Left lung (tissue), 10 donors: ENCODE results near the gene CDK5RAP2. TPM values are rescaled to one million over a fixed set of nuclear protein-coding genes. Genes with fewer than 3 reads are reported as not detected.

Experiments used
- ATAC-seq: fragments of 200-7000 bp; cut with Tn5 transposase; one replicate; pipeline ENCODE4 v1.9.1; 2020; ENCODE audit warnings: moderate library complexity
- DNase-seq, 4 donors: peaks; one replicate each; pipeline ENCODE4 v3.0.0-alpha.2; 2013 to 2020
- H3K27ac ChIP-seq, 2 donors: fragments of 200-600 bp; sonication (generic) in 1 of 2; one replicate each; pipeline versions ENCODE4 v1.5.0 to v1.8.0; 2020 to 2021
- H3K27me3 ChIP-seq, 2 donors: fragments of 200-600 bp; sonication (generic) in 1 of 2; one replicate each; pipeline versions ENCODE4 v1.5.0 to v1.8.0; 2020 to 2021
- H3K36me3 ChIP-seq, 2 donors: fragments of 200-600 bp; sonication (generic) in 1 of 2; one replicate each; pipeline versions ENCODE4 v1.5.0 to v1.8.0; 2020 to 2021
- H3K4me1 ChIP-seq, 2 donors: fragments of 200-600 bp; one replicate each; pipeline ENCODE4 v1.8.0; 2021
- H3K4me3 ChIP-seq, 2 donors: fragments of 200-600 bp; sonication (generic) in 1 of 2; one replicate each; pipeline versions ENCODE4 v1.5.0 to v1.8.0; 2020 to 2021; ENCODE audit warnings: mild to moderate bottlenecking in 1 of 2
- H3K9me3 ChIP-seq, 2 donors: fragments of 200-600 bp; sonication (generic) in 1 of 2; one replicate each; pipeline versions ENCODE4 v1.5.0 to v1.8.0; 2020 to 2021
- CTCF ChIP-seq, 2 donors: fragments of 200-600 bp; sonication (generic) in 1 of 2; IDR thresholded peaks; one replicate each; pipeline versions ENCODE4 v1.5.0 to v1.8.0; 2021; ENCODE audit warnings: antibody characterized with exemption in 2 of 2
- intact Hi-C, 2 donors: fragments of 100-400 bp; cut with DNase I; formaldehyde crosslinking; loops; one replicate each; pipeline versions ENCODE4 v1.11.2 to v1.14.2; 2022
- polyA plus RNA-seq, 6 donors: library from polyadenylated mRNA; unstranded; fragments of 120-200 nt; gene quantifications; one replicate each; pipeline ENCODE4 v1.2.1, GENCODE V29; 2013; ENCODE audit not compliant: insufficient read length in 6 of 6
- total RNA-seq, 2 donors: library from RNA; stranded (reverse); fragmentation: NEBNext Ultra II Directional; extraction: Animal tissue kit (Norgen Biotek cat#: 25700); gene quantifications; one replicate each; pipeline ENCODE4 v1.2.1, GENCODE V29; 2021
- donor health status: DM: no; HTN: yes; CAD: no.
- donor health status: DM: no; HTN: no; CAD: no.

CDK5RAP2 gene
- total and polyA plus RNA-seq, 8 donors, result 40.5 to 75.7 (median 62.6) TPM

DNA sequence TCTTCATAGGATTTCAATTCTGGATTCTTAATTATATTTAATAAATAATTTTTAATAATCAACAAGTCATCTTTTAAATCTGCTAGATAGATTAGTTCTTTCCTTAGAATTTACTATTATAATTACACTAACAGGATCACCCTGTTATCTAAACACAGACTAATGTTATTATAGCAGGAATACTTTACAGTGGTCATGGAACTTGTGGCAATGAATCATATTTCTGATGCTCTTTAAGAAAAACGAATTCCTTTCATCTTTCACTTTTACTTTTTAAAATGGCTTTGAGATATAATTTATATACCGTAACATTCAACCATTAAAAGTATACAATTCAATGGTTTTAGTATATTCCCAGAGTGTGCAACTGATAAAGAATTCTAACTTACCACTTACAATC, 29.7 kb upstream of the CDK5RAP2 start:
- H3K36me3 ChIP-seq, result peaks cover 0 to 73% of the 10 kb centered on the region in 2 donors
- no peaks in the 10 kb centered on the region for H3K27me3 ChIP-seq
- DNase-seq, result no peak

GRCh38 chr9:120608421-120608820, 28.5 kb upstream of the CDK5RAP2 start:
- DNase-seq (no peak), ATAC-seq (no peak)
- intact Hi-C loops, result no loop called here
- no peaks in the 10 kb centered on the region for H3K4me1 ChIP-seq
- peaks cover 0 to 78% of the 10 kb centered on the region in 2 donors for H3K36me3 ChIP-seq
- no peak overlapping the region for H3K4me3 ChIP-seq
- no peaks in the 10 kb centered on the region for H3K9me3 ChIP-seq
- H3K27me3 ChIP-seq, result no peaks in the 10 kb centered on the region
- H3K27ac ChIP-seq, result no peak overlapping the region
- TF ChIP-seq CTCF (IDR thresholded peaks at IDR 0.05), result no peak

More for the DNA sequence above, 29.7 kb upstream of the CDK5RAP2 start:
- no peak for ATAC-seq
- no peak overlapping the region for H3K27ac ChIP-seq
- no peaks in the 10 kb centered on the region for H3K4me1 ChIP-seq
- no peaks in the 10 kb centered on the region for H3K9me3 ChIP-seq
- TF ChIP-seq CTCF (IDR thresholded peaks at IDR 0.05), result no peak
- no peak overlapping the region for H3K4me3 ChIP-seq
- intact Hi-C loops, result no loop called here

- DNase-seq (no peak), ATAC-seq (no peak)
- Histone ChIP-seq H3K27me3 (no peaks in the 10 kb centered on the region), H3K27ac (no peak overlapping the region), H3K36me3 (peaks cover 0 to 65% of the 10 kb centered on the region in 2 donors), H3K4me3 (no peak overlapping the region), H3K9me3 (no peaks in the 10 kb centered on the region), H3K4me1 (no peaks in the 10 kb centered on the region)
- TF ChIP-seq CTCF (IDR thresholded peaks at IDR 0.05), result no peak
- intact Hi-C loops, result no loop called here
These were observed 23.6 kb upstream of the CDK5RAP2 start for GRCh38 chr9:120603591-120603990.

DNA sequence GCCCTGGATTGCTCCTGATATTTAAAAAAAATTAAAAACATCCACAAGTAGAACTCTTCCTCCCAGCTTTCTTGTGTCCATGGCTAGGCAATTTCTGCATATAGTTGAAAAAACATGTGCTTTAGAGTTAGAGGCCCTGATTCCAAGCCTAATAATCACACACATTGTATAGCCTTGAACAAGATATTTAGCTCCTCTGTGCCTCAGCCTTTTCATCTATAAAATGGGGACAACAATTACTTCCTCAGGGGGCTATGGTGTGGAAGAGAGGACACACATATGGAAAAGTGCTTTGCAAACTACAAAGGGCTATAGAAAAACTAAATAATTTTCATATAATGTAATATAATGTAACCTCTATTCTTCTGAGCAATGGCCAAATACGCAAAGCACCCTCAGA, 23.0 kb upstream of the CDK5RAP2 start:
- Histone ChIP-seq H3K27me3 (no peaks in the 10 kb centered on the region), H3K4me1 (no peaks in the 10 kb centered on the region), H3K27ac (no peak overlapping the region), H3K4me3 (no peak overlapping the region), H3K36me3 (peaks cover 0 to 61% of the 10 kb centered on the region in 2 donors), H3K9me3 (no peaks in the 10 kb centered on the region)
- ATAC-seq (no peak), DNase-seq (no peak)
- no peak for TF ChIP-seq CTCF (IDR thresholded peaks at IDR 0.05)
- intact Hi-C loops, result no loop called here

DNA sequence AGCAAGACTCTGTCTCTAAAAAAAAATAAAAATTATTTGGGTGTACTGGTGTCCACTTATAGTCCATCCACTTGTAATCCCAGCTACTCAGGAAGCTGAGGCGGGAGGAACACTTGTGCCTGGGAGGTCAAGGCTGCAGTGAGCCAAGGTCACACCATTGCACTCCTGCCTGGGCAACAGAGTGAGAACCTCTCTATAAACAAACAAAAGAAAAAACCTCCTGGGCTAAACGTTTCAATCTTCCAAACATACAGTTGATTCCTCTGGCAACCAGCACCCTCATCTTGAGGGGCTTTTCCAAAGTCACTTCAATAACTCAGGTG, 13.9 kb upstream of the CDK5RAP2 start:
- no peak for ATAC-seq
- Histone ChIP-seq H3K36me3 (no peaks in the 10 kb centered on the region), H3K4me3 (no peak overlapping the region), H3K4me1 (no peaks in the 10 kb centered on the region), H3K27me3 (no peaks in the 10 kb centered on the region), H3K9me3 (no peaks in the 10 kb centered on the region), H3K27ac (no peak overlapping the region)
- DNase-seq, result no peak
- intact Hi-C loops, result no loop called here
- TF ChIP-seq CTCF (IDR thresholded peaks at IDR 0.05), result no peak
